ENCODE data around the gene AK5. TPM values are rescaled to one million over a fixed set of nuclear protein-coding genes. Genes with fewer than 3 reads are reported as not detected.
A peak's percentile ranks its signal among the peaks of the same experiment; 100 is the strongest.

The AK5 gene
- total RNA-seq, 1 experiment from 2014 or later, result 3.0 TPM

DNA sequence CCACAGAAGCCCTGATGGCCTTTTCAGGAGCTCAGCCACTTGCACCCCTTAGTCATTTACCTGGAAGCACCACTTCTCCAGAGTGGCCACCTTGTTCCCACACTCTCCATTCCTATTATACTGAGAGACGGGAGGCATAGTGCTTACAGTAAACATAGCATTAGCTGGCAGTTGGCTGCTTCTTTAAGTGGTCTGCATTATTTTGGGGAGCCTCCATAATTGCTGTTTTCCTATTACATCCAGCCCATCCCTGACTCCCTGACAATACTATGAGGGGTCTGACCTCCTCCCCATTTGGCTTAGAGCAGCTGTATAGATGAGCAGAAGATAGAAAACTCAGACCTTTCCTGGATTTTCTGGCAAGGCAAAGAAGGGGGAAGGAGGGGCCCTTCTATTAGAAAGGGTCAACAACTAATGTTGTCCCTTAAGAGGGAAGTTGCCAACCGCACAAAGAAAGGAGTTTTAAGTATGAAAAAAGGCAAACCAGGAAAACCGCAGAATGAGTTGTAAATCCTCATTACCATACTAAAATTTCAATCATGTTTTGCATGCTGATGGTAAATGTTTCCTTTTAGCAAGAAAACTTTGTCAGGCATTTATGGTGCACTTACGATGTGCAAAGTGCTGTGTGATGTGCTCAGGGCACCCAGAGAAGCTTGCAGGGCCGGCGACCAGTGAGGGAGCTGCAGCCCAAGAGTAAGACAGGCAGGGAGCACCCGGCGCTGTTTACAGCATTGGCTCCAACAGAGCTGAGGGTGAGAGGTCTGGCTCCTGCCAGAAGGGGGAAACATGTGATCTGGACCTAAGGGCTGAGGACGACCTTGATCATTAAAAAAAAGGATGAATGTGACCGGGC is 233.3 kb downstream of the AK5 start:
- ChIA-PET POLR2A (no interaction called here), CTCF (interaction anchor here (0.6 kb wide), 1 partner anchor 54 kb away, joined by 6 read pairs; no protein-coding TSS in a partner anchor)
- no peaks in the 10 kb centered on the region for H3K36me3 ChIP-seq (ENCODE audit: control insufficient read depth, insufficient read depth, low read length)
- in situ Hi-C loops (cut with HindIII; ENCODE audit: low pct_unique_long_range_greater_than_20kb, low sequenced_read_pairs), result no loop called here
- no peaks in the 10 kb centered on the region for H3K27me3 ChIP-seq (ENCODE audit: control insufficient read depth, insufficient read depth, low read length)
- H3K4me1 ChIP-seq (ENCODE audit: control insufficient read depth, insufficient read depth, low read length), result peaks cover 14% of the 10 kb centered on the region; the same call in 1 of the 2 replicates
- H3K9me3 ChIP-seq (ENCODE audit: control insufficient read depth, insufficient read depth, low read depth, low read length), result no peaks in the 10 kb centered on the region
- TF ChIP-seq, protein P1, sequence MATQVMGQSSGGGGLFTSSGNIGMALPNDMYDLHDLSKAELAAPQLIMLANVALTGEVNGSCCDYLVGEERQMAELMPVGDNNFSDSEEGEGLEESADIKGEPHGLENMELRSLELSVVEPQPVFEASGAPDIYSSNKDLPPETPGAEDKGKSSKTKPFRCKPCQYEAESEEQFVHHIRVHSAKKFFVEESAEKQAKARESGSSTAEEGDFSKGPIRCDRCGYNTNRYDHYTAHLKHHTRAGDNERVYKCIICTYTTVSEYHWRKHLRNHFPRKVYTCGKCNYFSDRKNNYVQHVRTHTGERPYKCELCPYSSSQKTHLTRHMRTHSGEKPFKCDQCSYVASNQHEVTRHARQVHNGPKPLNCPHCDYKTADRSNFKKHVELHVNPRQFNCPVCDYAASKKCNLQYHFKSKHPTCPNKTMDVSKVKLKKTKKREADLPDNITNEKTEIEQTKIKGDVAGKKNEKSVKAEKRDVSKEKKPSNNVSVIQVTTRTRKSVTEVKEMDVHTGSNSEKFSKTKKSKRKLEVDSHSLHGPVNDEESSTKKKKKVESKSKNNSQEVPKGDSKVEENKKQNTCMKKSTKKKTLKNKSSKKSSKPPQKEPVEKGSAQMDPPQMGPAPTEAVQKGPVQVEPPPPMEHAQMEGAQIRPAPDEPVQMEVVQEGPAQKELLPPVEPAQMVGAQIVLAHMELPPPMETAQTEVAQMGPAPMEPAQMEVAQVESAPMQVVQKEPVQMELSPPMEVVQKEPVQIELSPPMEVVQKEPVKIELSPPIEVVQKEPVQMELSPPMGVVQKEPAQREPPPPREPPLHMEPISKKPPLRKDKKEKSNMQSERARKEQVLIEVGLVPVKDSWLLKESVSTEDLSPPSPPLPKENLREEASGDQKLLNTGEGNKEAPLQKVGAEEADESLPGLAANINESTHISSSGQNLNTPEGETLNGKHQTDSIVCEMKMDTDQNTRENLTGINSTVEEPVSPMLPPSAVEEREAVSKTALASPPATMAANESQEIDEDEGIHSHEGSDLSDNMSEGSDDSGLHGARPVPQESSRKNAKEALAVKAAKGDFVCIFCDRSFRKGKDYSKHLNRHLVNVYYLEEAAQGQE (IDR thresholded peaks at IDR 0.05; ENCODE audit: insufficient read depth in 1 of 2, low read depth in 2 of 2, low read length in 1 of 2), result no peak
- TF ChIP-seq, protein P2, sequence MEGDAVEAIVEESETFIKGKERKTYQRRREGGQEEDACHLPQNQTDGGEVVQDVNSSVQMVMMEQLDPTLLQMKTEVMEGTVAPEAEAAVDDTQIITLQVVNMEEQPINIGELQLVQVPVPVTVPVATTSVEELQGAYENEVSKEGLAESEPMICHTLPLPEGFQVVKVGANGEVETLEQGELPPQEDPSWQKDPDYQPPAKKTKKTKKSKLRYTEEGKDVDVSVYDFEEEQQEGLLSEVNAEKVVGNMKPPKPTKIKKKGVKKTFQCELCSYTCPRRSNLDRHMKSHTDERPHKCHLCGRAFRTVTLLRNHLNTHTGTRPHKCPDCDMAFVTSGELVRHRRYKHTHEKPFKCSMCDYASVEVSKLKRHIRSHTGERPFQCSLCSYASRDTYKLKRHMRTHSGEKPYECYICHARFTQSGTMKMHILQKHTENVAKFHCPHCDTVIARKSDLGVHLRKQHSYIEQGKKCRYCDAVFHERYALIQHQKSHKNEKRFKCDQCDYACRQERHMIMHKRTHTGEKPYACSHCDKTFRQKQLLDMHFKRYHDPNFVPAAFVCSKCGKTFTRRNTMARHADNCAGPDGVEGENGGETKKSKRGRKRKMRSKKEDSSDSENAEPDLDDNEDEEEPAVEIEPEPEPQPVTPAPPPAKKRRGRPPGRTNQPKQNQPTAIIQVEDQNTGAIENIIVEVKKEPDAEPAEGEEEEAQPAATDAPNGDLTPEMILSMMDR (IDR thresholded peaks at IDR 0.05), result 0 out of 2 replicates have a peak, but pooled peaks have one; percentile 29
- no peak for TF ChIP-seq POLR2AphosphoS5 (IDR thresholded peaks at IDR 0.05; ENCODE audit: low read depth, low read length)
- peak overlapping the region; percentile 65 for H3K27ac ChIP-seq (ENCODE audit: low read length)
- H3K4me3 ChIP-seq (ENCODE audit: low read depth in 2 of 2, low read length in 2 of 2), result no peak overlapping the region
- BruUV-seq (replicated peaks), result no TSS peak
- DNase-seq (ENCODE audit: low read depth, low spot score) (no peak), ATAC-seq (peak; percentile 93)
- intact Hi-C loops (cut with micrococcal nuclease; ENCODE audit: unreplicated experiment), result no loop called here

DNA sequence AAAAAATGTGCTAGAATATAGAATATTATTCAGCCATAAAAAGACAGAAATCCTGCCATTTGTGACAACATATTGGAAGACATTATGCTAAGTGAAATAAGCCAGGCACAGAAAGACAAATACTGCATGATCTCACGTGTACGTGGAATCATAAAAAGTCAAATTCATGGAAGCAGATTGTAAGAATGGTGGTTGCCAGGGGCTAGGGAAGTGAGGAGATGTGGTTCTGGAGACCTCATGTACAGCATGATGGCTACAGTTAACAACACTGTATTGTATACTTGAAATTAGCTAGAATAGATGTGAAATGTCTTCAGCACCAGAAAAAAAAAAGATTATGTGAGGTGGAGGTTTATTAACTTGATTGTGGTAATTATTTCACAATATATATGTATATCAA is 234.3 kb downstream of the AK5 start:
- H3K9me3 ChIP-seq (ENCODE audit: control insufficient read depth, insufficient read depth, low read depth, low read length), result no peaks in the 10 kb centered on the region
- H3K4me3 ChIP-seq (ENCODE audit: low read depth in 2 of 2, low read length in 2 of 2), result no peak overlapping the region
- ATAC-seq (no peak), DNase-seq (ENCODE audit: low read depth, low spot score) (no peak)
- intact Hi-C loops (cut with micrococcal nuclease; ENCODE audit: unreplicated experiment), result no loop called here
- ChIA-PET CTCF (no interaction called here), POLR2A (no interaction called here)
- BruUV-seq (replicated peaks), result no TSS peak
- H3K27ac ChIP-seq (ENCODE audit: low read length), result no peak overlapping the region
- in situ Hi-C loops (cut with HindIII; ENCODE audit: low pct_unique_long_range_greater_than_20kb, low sequenced_read_pairs), result no loop called here
- no peaks in the 10 kb centered on the region for H3K27me3 ChIP-seq (ENCODE audit: control insufficient read depth, insufficient read depth, low read length)
- H3K4me1 ChIP-seq (ENCODE audit: control insufficient read depth, insufficient read depth, low read length), result peaks cover 13% of the 10 kb centered on the region; the same call in 1 of the 2 replicates
- no peaks in the 10 kb centered on the region for H3K36me3 ChIP-seq (ENCODE audit: control insufficient read depth, insufficient read depth, low read length)
- TF ChIP-seq, protein P2 (IDR thresholded peaks at IDR 0.05), result no peak
- TF ChIP-seq, protein P1 (IDR thresholded peaks at IDR 0.05; ENCODE audit: insufficient read depth in 1 of 2, low read depth in 2 of 2, low read length in 1 of 2), result no peak
- TF ChIP-seq TCF7L2 (IDR thresholded peaks at IDR 0.05; ENCODE audit: low read depth, low read length) (no peak), POLR2AphosphoS5 (IDR thresholded peaks at IDR 0.05; ENCODE audit: low read depth, low read length) (no peak), SIN3A (IDR thresholded peaks at IDR 0.05; ENCODE audit: borderline replicate concordance, insufficient read depth, low read depth, low read length) (no peak)
